SKM-1 treated with dmso at 0.1 percent for 144 hours (cell line): ENCODE results near the gene DNASE1L1.

Experiments used
- DNase-seq: peaks from one replicate; lab custom pipeline; 2025; ENCODE audit not compliant: unreplicated experiment; lab: John Stamatoyannopoulos, UW

Gene DNASE1L1

DNA sequence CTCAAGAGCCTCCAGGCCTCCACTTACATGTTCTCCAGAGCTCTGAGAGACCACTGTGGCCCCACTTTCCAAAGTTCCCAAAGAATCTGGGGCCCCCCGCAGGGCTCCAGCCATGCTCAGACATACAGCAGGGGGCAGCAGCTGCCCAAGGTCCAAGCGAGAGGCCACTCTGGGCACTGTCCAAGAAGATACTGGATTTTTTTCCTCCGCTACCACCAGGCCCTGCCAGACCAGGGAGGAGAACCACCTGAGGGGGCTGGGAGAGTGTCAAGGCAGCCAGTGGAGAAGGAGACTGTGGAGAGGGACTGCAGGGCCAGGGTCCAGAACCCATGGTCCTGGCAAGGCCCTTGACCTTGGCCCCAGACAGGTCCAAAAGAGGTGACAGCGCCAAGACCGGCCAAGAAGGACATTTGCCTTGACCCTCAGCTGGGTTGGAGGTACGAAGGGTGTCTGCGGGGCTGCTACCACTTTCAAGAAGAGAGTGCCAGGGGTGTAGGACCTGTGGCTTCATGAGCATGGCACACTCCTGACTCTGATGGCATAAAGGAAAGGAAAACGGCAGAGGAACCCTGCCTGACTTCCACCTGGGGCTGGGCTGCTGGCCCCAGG, 24.7 kb downstream of the DNASE1L1 start:
- no peak for DNase-seq

DNA sequence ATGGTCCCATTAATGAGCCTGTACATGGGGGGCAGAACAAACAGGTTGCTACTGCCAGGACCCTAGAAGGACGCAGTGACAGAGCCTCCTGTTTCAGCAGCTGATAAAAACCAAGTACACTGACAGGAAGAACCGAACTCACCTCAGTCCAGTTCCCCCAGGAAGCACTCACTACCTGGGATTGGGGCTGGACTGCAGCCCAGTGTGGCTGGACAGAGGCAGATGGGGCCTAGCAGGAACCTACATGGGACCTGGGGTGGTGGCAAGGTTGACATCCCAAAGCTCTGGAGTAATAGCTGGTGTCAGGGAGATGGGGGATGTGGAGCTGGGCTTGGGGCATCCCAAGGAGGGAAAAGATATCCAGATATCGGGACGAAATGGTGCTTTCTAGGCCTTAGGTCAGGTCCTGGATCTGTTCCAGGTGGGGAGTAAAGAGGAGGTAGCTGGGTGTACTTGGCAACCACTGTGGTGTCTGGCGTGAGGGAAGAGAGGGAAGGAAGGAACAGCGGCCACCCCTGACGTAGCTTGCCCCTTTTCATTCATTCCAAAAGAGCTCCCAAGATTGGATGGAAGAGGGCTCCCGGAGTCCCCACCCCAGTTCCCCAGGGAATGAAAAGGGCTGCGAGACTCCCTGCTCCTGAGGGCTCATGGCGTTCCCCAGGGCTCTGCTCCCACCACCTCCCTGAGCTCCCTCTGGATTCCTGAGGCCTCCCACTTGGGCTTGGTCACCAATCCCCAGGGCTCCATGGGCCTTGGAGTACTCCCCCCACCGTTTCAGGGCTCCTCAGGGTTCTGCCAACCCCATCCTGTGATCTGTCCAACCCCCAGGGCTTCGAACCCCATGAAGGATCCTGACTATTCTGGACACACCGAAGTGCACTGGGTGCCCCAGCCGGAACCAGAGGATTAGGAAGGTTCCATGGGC, 25.4 kb downstream of the DNASE1L1 start:
- no peak for DNase-seq

DNA sequence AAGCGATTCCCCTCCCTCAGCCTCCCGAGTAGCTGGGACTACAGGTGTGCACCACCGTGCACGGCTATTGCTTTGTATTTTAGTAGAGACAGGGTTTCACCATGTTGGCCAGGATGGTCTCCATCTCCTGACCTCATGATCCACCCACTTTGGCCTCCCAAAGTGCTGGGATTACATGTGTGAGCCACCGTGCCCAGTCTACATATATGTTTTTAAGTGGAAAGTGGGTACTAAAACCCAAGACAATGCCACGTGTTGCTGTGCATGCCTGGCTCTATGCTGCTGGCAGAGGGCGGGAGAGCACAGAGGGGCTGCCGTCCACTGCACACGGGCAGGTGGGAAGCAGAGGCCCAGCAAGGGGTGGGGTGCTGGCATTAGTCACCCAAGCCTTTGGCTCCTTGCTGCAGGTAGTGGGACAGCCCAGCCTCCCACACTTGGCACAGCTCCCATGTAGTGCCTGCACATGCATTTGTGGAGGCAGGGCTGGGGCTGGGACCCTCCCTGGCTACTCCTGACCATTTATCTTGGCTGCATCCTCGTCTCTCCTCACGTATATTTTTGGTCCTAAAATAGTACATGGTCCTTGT, 26.5 kb downstream of the DNASE1L1 start:
- DNase-seq, result no peak

- DNase-seq, result no peak
Observed at GRCh38 chrX:154381271-154381670, 27.8 kb downstream of the DNASE1L1 start.

GRCh38 chrX:154380787-154381186, 28.3 kb downstream of the DNASE1L1 start:
- DNase-seq, result no peak

- DNase-seq, result no peak
Observed at GRCh38 chrX:154380153-154380552, 28.9 kb downstream of the DNASE1L1 start.

DNA sequence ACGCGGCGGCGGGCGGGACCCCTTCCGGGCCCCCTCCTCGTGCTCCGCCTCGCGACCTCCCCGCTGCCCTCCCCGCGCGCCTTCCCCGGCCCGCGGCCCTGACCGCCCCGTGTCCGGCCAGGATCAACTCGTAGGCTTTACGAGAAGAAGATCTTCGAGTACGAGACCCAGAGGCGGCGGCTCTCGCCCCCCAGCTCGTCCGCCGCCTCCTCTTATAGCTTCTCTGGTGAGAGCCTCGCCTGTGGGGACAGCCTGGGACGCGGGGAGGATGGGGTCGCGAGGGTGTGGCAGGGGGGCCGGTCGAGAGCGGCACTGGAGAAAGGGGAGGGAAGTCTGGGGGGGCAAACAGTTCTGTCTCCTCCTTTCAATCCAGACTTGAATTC, 29.5 kb downstream of the DNASE1L1 start:
- no peak for DNase-seq

DNA sequence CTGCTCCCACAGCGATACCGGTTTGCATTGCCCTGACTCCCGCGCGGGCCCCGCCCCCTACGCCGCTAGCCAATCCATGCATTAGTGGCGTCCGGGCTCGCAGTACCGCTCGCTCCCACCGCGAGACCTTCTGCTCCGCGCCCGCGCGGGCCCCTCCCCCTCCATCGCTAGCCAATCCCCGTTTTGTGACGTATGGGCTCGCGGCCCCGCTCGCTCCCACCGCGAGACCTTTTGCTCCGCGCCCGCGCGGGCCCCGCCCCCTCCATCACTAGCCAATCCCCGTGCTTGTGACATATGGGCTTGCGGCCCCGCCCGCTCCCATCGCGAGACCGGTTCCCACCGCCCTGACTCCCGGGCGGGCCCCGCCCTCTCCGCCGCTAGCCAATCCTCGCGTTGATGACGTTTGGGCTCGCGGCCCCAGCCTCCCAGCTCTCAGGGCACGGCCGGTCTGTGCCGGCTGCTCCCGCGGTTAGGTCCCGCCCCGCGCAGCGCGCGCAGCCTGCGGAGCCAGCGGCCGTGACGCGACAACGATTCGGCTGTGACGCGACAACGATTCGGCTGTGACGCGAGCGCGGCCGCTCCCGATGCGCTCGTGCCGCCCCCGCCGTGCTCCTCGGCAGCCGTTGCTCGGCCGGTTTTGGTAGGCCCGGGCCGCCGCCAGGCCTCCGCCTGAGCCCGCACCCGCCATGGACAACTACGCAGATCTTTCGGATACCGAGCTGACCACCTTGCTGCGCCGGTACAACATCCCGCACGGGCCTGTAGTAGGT, 30.1 kb downstream of the DNASE1L1 start, which contains the start of gene EMD:
EMD (plus strand) TSS at position 497 of the 770 bp plus-strand sequence; CDS start at position 687, 190 bp downstream.
- peak; percentile 97 for DNase-seq

DNA sequence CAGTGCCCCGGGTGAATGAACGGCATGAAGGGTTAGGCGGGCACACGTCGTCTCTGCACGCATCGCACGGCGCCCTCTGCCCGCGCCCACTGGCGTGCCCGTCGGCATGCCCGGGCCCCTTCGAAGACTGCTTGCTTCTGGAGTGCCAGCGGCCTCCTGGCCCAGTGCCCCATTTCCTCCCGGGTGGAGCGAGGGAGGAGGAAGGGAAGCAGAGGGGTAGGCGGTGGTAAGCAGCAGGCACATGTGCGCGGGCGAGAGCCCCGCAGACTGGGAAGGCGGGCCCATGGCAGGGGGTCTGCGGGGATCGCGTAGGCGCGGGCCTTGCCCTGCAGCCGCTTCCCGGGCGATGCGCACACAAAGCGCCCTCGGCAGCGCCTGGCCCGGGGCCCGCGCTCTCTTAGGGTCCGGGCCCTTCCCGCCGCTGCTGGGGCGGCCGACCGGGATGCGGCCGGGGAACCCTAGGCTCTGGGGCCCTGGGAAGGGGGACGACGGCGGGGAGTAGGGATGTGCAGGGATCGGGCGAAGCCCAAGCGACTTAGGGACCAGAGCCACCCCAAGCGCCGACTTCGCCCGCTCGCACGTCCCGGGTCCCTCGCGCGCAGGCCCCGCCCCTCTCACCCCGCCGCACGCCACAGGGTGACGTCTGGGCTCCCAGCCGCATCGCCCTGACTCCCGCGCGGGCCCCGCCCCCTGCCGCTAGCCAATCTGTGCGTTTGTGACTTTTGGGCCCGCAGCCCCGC, 30.8 kb downstream of the DNASE1L1 start:
- DNase-seq, result no peak

- no peak for DNase-seq
Observed at GRCh38 chrX:154376774-154377173, 32.3 kb downstream of the DNASE1L1 start.

GRCh38 chrX:154375156-154375504, 33.9 kb downstream of the DNASE1L1 start:
- DNase-seq, result no peak

- peak; percentile 3 for DNase-seq
Observed at GRCh38 chrX:154374313-154375155, 34.5 kb downstream of the DNASE1L1 start, which contains the start of gene FLNA. FLNA (minus strand) TSS chrX:154374634; CDS start chrX:154371245, 3,389 bp downstream.

DNA sequence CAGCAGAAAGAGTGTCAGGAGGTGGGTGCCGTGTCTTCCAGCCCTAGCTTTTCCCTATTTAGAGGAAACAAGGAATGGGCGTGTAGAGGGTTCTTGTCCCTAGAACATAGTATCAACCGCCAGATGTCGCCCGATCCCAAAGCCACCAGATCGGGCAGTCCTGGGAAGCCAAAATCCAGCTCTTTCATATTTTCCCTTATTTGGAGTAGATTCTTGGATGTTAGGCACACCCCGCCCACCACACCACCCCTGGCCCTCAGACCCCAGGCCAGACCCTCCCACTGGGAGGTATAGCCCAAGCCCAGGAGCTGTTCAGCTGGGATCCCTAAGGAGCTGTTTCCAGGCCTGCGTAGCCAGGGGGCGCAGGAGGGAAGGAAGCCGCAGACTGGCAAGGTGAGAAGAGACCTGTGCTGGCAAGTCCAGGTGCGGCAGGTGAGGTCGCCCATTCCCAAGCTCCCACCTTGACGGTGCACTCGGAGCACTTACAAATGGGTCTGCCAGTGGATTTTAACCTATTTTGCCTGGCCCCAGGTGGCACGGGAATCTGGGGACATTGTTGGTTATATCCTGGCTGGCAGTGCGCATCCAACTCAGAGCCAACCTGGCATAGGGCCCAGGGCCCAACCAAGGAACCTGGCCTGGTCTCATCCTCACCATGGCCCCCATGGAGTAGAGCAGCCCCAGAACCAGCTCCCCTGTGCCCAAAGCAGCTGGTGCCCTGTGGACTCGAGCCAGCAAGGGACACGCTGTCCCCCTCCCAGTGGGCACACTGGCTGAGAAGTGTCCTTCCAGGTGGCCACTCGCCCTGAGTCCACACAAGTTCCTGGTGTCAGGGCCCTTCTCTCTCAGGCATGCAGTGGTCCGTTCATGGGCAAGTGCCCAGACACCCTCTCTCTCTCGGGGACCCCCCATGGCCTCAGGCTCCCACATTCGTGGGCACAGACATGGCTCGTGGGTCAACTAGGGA, 35.4 kb downstream of the DNASE1L1 start:
- DNase-seq, result peak; percentile 2

DNA sequence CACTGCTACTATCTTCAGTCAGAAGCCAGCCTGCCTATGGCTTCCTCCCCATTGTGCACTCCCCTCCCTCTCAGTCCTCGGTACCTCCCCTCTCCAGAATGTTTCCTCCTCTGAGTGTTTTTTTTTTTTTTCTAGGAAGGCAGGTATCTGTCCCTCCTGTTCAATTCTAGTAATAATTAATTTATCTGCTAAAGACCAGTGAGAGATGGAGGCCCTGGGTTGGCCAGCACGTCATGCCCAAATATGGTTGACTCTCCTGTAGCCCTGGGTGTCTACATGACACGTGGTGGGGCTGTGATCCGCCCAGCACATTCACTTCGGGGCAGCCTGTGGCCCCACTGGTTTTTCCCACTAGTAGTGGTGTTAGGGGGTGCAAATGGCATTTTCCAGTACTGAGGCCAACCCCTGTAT, 36.4 kb downstream of the DNASE1L1 start:
- no peak for DNase-seq

- DNase-seq, result no peak
Observed at GRCh38 chrX:154371789-154372300, 37.2 kb downstream of the DNASE1L1 start.

DNA sequence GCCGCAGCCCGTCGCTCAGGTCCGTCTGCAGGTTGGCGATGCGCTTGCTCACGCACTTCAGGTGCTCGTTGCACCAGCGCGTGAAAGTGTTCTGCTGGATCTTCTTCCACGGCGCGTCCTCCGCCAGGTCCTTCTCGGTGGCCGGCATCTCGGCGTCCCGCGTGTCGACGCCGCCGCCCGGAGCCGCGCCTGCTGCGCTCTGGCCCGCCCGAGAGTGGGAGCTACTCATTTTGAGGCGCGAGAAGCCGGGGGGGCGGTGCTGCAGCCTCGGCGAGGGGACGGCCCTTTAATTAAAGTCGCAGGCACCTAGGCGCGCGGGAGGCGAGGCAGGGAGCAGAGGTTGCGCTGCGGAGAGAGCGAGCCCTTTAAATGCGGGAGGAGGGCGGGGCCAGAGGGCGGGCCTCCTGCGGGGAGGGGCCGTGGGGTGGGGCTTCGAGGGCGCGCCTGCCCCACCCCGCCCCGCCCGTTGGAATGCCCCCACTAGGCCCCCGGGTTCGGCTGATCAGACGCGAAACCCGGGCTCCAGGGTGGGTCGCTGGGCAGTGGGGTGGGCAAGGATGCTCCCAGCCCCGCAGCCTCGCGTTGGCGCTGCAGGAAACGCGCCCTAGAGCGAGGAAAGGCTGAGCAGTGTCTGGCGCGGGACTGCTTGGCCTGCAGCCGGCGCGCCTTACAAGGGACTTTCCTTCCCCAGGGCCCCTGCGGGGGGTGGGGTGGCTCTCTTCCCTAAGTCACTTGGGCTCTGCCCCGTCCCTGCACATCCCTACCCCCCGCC, 37.9 kb downstream of the DNASE1L1 start:
- peak; percentile 83 for DNase-seq

DNA sequence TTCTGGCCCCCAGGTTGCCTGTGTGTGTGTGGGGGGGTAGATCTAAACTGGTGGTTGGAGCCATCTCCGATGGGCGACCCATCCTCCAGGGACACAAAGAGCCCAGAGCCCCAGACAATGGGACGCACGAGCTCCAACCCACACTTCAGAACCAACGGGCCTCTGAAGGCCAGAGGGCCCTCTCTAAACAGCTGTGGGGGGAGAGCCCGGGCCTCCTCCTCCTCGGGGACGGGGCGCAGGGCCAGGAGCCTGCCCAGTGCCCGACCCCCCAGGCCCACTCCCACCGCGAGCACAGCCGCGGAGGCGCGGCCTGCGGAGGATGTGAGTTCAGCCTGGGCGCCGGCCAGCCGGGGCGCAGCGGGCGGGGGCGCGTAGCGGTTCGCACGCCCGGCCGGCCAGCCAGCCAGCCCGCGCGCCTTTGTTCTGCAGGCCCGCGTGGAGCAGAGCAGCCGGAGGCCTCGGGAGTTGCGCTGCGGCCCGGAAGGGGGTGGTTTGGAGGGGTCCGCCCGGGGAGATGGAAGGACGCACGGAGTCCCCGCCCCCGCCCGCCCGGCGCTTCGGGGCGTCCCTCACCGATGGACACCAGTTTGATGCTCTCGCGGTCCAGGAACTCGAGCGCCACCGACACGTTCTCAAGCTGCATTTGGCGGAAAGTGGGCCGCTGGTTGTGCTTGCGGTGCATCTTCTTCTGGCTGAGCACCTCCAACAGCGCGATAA, 38.6 kb downstream of the DNASE1L1 start:
- no peak for DNase-seq
